Upper lobe of left lung (tissue), 4 donors: ENCODE measurements around the gene PDZD2.

Experiments used
- CTCF ChIP-seq, 6 experiments: fragments of 450-650 bp in 4 of 6; fragments of 200-600 bp in 2 of 6; sonication (generic) in 2 of 6; IDR thresholded peaks; one replicate each; pipeline ENCODE4 v1.5.1; 2016 to 2019; ENCODE audit warnings: antibody characterized with exemption in 6 of 6
- EP300 ChIP-seq, 4 donors: sonication (generic); formaldehyde crosslinking; IDR thresholded peaks; one replicate each; pipeline ENCODE4 v1.5.1; 2017; ENCODE audit warnings: antibody characterized with exemption in 4 of 4, control low read depth in 2 of 4
- POLR2A ChIP-seq, 4 donors: fragments of 450-650 bp; IDR thresholded peaks; one replicate each; pipeline ENCODE4 v1.5.1; 2016 to 2017; ENCODE audit warnings: antibody characterized with exemption in 4 of 4, mild to moderate bottlenecking in 2 of 4
- POLR2AphosphoS5 ChIP-seq, 2 donors: sonication (generic); formaldehyde crosslinking; IDR thresholded peaks; one replicate each; pipeline ENCODE4 v1.5.1; 2017; ENCODE audit warnings: antibody characterized with exemption in 2 of 2

- TF ChIP-seq CTCF (IDR thresholded peaks at IDR 0.05) (no peak), EP300 (IDR thresholded peaks at IDR 0.05) (no peak), POLR2AphosphoS5 (IDR thresholded peaks at IDR 0.05) (no peak), POLR2A (IDR thresholded peaks at IDR 0.05) (no peak)
Observed at GRCh38 chr5:31976169-31976568, 337.2 kb downstream of the PDZD2 start.
